Myocyte (in vitro differentiated cells): Measurements from ENCODE around the gene LNPEP. TPM values are rescaled to one million over a fixed set of nuclear protein-coding genes. Genes with fewer than 3 reads are reported as not detected.

Source experiments
- total RNA-seq: library from RNA; depleted of rRNA; stranded (reverse); fragments of >200 nt; gene quantifications from 2 replicates; pipeline ENCODE4 v1.2.3, GENCODE V29; 2014

LNPEP gene
- total RNA-seq, 1 donor from 2014 or later = 40.5 TPM

Other genes with a start within 250 kb of the LNPEP start
- gene ERAP1, start 128.1 kb upstream of the LNPEP start, total RNA-seq = 35.6 and 40.4 TPM in 2 replicates
- 12.9 and 16.8 TPM in 2 replicates for gene ERAP2, start 59.6 kb upstream of the LNPEP start, total RNA-seq
- not detected in 2 replicates for gene LIX1, start 206.5 kb downstream of the LNPEP start, total RNA-seq
- 19.3 and 30.1 TPM in 2 replicates for gene RIOK2, start 247.2 kb downstream of the LNPEP start, total RNA-seq